ENCODE results near the gene MAML2.

DNA sequence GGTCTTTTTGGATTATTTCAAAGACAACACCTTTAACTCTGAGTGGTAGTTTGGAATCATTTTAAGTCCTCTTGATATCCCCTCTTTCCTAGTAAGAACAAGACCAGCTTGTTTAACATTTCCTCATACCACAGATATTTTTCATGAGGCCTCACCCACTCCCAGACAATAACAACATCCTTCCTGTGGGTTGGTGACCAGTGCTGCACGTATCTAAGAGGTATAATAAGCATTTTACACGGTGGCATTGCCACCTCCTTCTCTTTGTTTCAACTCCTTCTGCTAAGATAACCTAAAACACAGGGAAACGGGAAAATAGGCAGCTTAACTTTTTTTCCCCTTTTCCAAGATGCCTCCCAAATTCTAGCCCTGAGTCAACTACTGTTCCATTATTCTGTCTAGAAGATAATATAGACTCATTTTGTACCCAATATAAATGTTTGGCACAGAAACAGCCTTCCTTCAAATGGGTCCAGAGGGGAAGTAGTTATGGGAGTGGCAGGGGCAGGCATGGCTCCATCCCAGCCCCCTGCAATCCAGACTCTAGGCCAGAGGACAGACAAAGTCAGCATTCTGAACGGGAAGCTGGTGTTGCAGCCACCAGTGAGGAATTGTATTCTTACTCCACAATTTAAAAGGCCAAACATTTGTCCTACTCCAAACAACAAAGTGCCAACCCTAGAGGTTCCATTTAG is 28.5 kb downstream of the MAML2 start:
- TF ChIP-seq, protein P1, sequence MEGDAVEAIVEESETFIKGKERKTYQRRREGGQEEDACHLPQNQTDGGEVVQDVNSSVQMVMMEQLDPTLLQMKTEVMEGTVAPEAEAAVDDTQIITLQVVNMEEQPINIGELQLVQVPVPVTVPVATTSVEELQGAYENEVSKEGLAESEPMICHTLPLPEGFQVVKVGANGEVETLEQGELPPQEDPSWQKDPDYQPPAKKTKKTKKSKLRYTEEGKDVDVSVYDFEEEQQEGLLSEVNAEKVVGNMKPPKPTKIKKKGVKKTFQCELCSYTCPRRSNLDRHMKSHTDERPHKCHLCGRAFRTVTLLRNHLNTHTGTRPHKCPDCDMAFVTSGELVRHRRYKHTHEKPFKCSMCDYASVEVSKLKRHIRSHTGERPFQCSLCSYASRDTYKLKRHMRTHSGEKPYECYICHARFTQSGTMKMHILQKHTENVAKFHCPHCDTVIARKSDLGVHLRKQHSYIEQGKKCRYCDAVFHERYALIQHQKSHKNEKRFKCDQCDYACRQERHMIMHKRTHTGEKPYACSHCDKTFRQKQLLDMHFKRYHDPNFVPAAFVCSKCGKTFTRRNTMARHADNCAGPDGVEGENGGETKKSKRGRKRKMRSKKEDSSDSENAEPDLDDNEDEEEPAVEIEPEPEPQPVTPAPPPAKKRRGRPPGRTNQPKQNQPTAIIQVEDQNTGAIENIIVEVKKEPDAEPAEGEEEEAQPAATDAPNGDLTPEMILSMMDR (IDR thresholded peaks at IDR 0.05) = no peak
- TF ChIP-seq ZFX (IDR thresholded peaks at IDR 0.05; ENCODE audit: borderline replicate concordance) = no peak

Data from 22Rv1 (cell line).